Hematopoietic multipotent progenitor cell treated with erythropoietin and hydrocortisone succinate and interleukin-3 and kit ligand, for 8 days (in vitro differentiated cells): Measurements from ENCODE around the gene ZNF169.
"Not testable (repeated sequence)": the region's sequence is repeated elsewhere in the genome, so short reads cannot be mapped to it uniquely, and the experiment has no call there.

Source experiments
- DNase-seq: peaks from one replicate; pipeline ENCODE4 v3.0.0-alpha.2; 2015

ZNF169 gene

DNA sequence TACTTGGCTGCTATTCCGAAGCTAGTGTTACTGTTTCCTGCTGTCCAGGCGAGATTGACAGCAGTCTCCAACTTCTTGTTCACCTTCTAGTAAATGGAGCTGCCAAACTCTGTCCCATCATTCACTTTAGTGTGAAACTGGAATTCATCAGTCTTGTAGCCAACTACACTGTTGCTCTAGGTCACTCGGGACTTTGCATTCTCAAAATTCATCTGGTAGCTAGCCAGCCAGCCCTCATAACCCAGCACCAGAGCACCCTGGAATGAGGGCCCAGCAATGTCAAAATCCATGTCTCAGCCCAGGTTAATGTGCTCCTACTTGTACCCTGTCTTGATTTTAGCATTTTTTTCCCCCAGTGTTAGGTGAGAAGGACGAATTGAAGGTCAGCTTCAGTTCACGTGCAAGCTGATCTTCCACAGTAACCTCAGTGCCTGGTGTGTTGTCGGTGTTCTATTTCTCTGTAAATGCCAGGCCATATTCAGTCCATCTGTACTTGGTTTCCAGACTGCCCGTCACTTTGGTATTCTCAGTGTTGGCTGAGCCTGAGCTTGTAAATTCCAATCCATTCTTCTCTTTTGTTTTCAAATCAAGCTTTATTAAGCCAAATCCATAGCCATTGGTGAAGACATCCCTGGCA lies 28.9 kb downstream of the ZNF169 start:
- DNase-seq, result no peak

GRCh38 chr9:94289691-94290090 lies 30.6 kb downstream of the ZNF169 start:
- no peak for DNase-seq

DNA sequence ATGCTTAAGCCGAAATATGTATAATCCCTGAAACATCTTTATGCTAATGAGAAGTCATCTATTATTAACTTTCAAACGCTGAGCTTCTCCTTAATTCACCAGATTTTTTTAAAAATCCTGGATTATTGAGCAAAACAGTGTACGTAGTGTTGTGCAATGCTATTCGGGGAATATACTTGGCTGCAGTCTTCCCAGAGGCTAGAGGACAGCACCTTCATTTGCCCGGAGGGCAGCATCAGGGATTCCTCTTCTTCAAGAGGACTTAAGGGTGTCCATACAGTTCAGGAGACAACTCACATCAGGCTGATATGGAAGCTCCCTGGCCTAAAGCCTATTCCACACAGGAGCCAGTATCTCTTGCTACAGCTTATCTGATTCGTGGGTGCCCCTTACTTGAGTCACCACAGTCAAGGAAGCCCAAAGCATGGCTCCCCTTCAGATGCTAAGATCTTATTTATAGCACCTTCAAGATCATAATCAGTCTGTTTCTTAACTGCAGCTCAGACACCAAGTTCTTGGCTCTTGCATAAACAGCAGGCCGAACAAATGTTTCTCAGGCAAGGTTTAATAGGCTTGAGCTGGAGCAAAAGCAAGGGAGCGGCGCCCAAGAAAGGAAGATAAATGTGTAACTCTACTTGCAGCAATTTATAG lies 40.0 kb downstream of the ZNF169 start:
- DNase-seq, result peak; percentile 19

- peak; percentile 79 for DNase-seq
Measured at GRCh38 chr9:94300470-94301301, 41.6 kb downstream of the ZNF169 start.

- DNase-seq, result peak; percentile 58
Measured at GRCh38 chr9:94301583-94301982, 42.5 kb downstream of the ZNF169 start.

DNA sequence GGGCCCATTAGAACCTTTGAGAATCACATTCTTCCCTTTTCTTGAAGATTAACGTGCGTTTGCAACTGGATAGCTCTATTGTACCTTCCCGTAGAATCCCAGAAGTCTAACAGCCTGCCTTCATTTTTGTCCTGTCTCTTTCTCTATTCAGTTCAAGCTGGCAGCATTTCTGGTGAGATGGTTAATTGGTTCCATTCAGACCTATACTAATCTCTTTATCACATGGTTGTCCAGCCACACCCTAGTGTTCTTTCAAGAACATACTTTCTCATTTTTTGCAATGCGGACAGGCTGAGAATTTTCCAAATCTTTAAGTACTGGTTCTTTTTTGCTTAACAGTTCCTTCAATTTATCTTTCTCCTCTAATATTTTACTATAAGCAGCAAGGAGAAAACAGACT lies 43.3 kb downstream of the ZNF169 start:
- DNase-seq, result peak; percentile 60

DNA sequence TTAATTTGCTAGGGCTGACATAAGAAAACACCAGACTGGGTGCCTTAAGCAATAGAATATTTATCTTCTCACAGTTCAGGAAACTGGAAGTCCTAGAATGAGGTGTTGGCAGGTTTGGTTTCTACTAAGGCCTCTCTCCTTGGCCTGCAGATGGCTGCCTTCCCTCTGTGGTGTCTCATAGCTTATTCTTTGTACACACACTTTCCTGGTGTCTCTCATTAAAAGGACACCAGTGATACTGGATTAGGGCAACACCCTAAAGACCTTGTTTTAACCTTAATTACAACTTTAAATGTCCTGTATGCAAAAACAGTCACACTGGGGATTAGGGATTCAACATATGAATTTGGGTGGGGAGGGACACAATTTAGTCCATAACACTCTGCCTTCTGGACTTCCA lies 44.2 kb downstream of the ZNF169 start:
- DNase-seq, result no peak

- DNase-seq, result not testable (repeated sequence)
Measured at GRCh38 chr9:94315034-94315984, 56.2 kb downstream of the ZNF169 start.

GRCh38 chr9:94316236-94316635 lies 57.1 kb downstream of the ZNF169 start:
- DNase-seq, result not testable (repeated sequence)

GRCh38 chr9:94317949-94318657 lies 59.0 kb downstream of the ZNF169 start:
- not testable (repeated sequence) for DNase-seq

GRCh38 chr9:94322342-94322940 lies 63.3 kb downstream of the ZNF169 start:
- DNase-seq, result peak; percentile 2

GRCh38 chr9:94323153-94323798 lies 64.2 kb downstream of the ZNF169 start:
- DNase-seq, result not testable (repeated sequence)

GRCh38 chr9:94325583-94325982 lies 66.5 kb downstream of the ZNF169 start:
- peak; percentile 5 for DNase-seq

DNA sequence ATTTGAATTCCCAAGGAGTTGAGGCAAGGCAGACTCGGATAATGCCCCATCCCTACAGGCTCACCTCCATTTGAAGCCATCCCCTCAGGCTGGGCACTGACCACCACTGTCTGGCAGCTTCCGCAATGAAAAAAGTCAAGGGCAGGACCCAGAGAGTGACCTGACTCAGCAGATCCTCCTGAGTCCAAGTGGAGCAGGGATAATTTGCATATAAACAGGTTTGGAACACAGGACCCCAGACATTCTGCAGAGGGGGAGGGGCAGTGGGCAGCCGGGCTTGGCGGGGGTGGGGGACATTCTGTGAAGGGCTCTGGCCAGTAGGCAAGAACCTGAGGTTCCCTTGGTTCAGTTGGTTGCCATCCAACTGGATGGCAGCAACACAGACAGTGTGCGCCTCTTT lies 69.4 kb downstream of the ZNF169 start, which contains the start of gene NUTM2F:
Gene NUTM2F, minus strand, starts transcription at position 101 of the 400 bp plus-strand sequence. Its CDS starts 21 bp downstream, at position 80.
- DNase-seq, result not testable (repeated sequence)

GRCh38 chr9:94336445-94336844 lies 77.3 kb downstream of the ZNF169 start:
- DNase-seq, result not testable (repeated sequence)

DNA sequence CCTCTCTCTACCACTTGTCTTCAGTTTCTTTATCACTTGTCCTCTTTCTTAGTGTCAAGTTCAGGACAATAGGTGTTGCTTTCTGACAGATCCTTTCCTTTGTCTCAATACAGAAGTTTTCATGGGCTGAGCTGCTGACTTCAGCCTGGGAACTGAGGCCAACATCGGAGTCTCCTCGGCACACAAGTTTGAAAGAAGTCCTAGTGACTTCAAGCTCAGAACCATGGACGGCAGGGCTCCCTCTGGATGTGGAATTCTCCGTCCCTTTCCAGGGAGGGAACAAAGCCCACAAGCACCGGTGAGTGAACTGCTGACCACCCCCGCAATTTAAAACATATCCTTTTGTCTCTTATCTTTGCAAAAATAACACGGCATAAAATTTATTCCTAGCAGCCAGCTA lies 79.6 kb downstream of the ZNF169 start:
- not testable (repeated sequence) for DNase-seq

DNA sequence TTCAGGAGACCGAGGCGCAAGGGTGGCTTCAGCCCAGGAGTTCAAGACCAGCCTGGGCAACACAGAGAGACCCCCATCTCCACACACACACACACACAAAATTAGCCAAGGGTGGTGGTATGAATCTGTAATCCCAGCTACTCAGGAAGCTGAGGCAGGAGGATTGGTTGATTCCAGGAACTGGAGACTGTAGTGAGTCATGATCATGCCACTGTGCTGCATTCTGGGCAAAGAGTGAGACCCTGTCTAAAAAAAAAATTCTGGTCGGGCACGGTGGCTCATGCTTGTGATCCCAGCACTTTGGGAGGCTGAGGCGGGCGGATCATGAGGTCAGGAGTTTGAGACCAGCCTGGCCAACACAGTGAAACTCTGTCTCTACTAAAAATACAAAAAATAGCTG lies 80.6 kb downstream of the ZNF169 start:
- DNase-seq, result not testable (repeated sequence)

GRCh38 chr9:94340750-94341149 lies 81.7 kb downstream of the ZNF169 start:
- not testable (repeated sequence) for DNase-seq

DNA sequence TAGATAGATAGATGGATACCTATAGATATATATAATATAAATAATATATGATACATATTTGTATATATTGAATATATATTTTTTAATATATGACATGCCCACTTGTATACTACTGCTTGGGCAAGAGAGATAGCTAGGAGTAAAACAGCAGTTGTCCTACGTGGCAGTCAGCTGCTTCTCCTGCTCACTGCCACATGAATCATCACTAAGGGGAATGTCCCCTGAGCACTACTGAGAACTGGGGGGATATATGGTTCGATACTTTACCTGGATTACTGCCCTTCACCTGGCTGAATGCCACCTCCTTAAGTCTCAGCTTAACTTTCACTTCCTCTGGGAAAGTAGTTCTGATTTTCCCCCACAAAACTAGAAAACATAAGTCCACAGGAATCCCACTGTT lies 82.6 kb downstream of the ZNF169 start:
- not testable (repeated sequence) for DNase-seq

GRCh38 chr9:94347451-94347850 lies 88.4 kb downstream of the ZNF169 start:
- DNase-seq, result not testable (repeated sequence)

DNA sequence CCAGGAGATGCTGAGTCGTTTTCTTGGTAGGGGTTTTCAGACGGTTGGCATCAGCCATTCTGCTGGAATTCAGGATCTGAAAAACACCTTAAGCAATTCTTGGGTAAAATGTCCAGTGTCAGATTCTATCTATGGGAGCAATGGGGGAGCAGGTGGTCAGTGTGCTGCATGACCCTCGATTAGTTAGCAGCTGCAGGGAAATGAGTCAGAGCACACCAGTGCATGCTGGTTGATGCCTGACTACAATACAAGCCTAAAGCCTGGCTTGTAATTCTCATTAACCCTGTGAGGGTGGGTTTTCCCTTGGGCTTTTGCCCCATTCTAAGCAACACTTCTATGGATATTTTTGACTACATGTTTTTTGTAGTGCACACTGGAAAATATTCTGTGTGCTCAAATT lies 89.7 kb downstream of the ZNF169 start:
- DNase-seq, result not testable (repeated sequence)
